GM12801 (cell line): ENCODE data around the gene TCEANC.

ENCODE experiments used
- TF ChIP-seq, protein P1 (sequence below): IDR thresholded peaks from one replicate; pipeline ENCODE4 v1.5.1; 2011; ENCODE audit warnings: control low read depth; ENCODE audit not compliant: insufficient read length; ENCODE audit errors: extremely low read depth

TCEANC gene

DNA sequence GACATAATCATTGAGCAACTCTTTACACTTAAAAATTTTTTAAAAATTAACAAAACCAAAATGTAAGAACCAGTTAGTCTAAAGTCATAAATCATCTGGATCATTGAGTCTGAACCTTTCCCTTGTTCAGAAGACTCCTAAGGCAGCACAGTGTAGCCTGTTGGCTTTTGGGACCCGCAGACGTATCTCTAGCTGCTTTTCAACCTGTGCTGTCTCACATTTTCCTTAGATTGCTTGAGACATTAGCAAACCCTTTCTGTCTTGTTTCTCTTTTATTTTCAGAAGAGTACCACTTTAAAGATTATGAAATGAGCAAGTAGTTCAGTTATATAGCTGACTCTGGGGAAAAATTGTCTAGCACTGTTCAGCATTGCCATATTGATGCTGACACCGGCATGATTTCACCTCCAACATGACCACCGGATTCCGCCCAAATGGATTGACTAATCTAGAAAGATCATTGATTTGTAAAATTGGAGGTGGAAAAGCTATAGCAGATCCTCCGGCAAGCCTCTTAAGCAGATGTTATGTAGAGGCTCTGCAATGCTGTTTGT, 8.9 kb downstream of the TCEANC start:
- TF ChIP-seq, protein P1, sequence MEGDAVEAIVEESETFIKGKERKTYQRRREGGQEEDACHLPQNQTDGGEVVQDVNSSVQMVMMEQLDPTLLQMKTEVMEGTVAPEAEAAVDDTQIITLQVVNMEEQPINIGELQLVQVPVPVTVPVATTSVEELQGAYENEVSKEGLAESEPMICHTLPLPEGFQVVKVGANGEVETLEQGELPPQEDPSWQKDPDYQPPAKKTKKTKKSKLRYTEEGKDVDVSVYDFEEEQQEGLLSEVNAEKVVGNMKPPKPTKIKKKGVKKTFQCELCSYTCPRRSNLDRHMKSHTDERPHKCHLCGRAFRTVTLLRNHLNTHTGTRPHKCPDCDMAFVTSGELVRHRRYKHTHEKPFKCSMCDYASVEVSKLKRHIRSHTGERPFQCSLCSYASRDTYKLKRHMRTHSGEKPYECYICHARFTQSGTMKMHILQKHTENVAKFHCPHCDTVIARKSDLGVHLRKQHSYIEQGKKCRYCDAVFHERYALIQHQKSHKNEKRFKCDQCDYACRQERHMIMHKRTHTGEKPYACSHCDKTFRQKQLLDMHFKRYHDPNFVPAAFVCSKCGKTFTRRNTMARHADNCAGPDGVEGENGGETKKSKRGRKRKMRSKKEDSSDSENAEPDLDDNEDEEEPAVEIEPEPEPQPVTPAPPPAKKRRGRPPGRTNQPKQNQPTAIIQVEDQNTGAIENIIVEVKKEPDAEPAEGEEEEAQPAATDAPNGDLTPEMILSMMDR, result no peak

DNA sequence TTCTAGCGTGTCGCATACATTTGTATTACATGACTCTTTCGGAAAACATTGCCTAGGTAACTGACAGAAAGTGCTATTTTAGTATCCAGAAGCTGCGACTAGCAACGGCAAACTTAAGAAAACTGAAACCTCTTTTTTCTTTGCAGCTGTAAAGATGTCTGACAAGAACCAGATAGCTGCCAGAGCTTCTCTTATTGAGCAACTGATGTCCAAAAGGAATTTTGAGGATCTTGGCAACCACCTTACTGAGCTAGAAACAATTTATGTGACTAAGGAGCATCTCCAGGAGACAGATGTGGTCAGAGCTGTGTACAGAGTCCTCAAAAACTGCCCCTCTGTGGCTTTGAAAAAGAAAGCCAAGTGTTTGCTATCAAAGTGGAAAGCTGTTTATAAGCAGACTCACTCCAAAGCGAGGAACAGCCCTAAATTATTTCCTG, 9.4 kb downstream of the TCEANC start:
- TF ChIP-seq, protein P1, result no peak

DNA sequence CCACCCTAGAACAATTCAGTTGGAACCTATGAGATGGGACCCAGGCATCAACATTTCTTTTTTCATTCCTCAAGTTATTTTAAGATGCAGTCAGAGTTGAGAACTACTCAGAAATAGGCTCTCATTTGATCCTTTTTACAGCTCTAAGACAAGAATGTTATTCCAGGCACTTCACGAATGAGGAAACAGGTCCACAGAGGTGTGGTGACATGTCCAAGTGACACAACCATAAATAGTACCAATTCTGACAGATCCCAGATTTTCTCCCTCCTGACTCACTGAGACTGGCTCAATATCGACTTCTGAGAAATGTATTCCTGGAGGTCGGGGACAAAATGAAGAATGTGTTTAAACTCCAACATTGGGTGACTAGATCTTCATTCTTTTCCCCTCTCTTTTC, 11.1 kb downstream of the TCEANC start:
- TF ChIP-seq, protein P1, result no peak

DNA sequence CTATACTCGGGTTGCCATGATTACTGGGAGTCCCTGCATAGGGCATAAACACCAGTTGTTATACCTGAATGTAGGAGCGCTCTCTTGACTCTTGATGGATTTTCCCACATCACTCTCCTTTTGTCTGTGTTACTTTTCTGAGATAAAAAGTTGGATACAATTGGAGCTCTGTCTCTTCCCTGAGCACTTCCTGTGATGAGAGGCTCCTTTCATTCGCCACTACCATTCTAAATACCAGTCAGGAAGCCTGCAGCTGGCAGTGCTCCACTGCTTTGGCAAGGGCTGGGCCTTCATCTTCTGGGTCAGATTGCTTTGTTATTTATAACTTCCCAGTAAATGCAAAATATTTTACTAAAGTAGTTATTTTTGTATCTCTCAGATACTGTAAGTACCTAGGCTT, 13.9 kb downstream of the TCEANC start:
- TF ChIP-seq, protein P1, result no peak

DNA sequence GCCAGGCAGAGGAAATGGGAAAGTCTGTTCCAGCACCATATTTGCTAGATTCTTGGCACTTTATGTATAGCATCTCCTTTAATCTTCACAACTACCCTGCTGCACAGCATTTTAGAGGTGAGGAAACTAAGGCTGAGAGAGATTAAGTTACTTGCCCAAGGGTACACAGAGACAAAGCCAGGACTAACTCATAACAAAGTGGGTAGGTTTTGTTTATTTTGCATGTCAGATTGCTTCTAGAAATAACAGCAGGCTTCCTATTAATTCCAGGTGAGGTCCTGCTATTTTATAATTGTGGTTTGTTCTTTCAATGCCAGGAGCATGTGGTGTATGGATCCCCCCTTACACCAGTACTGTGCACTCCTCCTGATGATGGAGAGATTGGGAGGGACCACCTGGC, 15.0 kb downstream of the TCEANC start:
- TF ChIP-seq, protein P1, result no peak

DNA sequence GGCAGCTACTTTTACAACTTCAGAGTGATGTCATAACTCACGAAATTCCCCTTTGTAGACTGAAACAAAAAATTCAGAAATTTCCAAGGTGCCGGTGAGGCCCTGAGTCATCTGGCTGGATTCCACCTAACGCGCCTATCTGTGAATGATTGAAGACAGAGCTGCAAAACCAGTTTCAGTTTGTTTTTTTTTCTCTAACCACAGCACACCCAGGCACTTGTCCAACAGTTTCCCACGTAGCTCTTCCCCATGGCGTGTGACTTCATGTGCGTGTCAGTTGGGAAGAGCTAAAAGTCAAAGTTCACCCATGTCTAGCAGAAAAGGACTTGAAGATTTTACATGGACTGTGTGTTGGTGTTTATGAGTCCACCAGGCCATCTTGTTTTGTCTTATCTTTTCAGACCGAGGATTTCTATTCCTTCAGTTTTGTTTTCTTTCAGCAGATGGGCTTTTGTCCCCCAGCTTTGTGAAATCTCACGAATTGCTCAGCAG, 16.4 kb downstream of the TCEANC start:
- TF ChIP-seq, protein P1, result no peak

DNA sequence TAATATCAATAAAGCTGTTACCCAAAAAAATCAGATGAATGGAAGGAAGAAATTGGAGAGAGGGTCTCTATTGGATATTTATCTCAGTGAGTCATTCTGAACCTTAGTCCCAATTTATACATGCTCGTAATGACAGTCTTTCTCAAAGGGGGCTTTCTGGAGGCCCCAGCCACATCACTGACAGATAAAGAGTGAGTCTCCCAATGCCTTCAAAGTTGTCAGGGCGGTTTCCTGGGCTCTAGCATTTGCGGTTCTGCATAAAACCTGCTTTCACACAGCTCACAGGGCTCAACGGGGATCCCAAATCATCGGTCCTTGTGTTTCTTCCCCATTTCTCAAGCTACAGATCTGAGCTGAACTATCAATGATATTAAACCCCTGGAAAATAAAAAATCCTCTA, 17.3 kb downstream of the TCEANC start:
- TF ChIP-seq, protein P1, result no peak
